IMR-90 (cell line): ENCODE measurements around the gene SDS.

ENCODE experiments used
- BHLHE40 ChIP-seq: fragments of 150-350 bp; IDR thresholded peaks from 2 replicates; pipeline ENCODE4 v1.6.1; 2016; ENCODE audit warnings: mild to moderate bottlenecking, low read depth, low read length
- CEBPB ChIP-seq: IDR thresholded peaks from 2 replicates; pipeline ENCODE4 v1.6.1; 2012; ENCODE audit warnings: low read depth, low read length, improper control_type of control experiment
- FOS ChIP-seq: fragments of 150-350 bp; IDR thresholded peaks from 2 replicates; pipeline ENCODE4 v1.6.1; 2016; ENCODE audit warnings: low read depth, low read length
- MAFK ChIP-seq: IDR thresholded peaks from 2 replicates; pipeline ENCODE4 v1.6.1; 2012; ENCODE audit warnings: low read depth, low read length, improper control_type of control experiment
- NFE2L2 ChIP-seq: fragments of 150-350 bp; IDR thresholded peaks from 2 replicates; pipeline ENCODE4 v1.6.1; 2016; ENCODE audit warnings: low read depth, mild to moderate bottlenecking, low read length
- POLR2A ChIP-seq: IDR thresholded peaks from 2 replicates; pipeline ENCODE4 v1.6.1; 2012; ENCODE audit warnings: mild to moderate bottlenecking, low read depth, low read length
- RAD21 ChIP-seq: IDR thresholded peaks from 2 replicates; pipeline ENCODE4 v1.6.1; 2012; ENCODE audit warnings: low read length, improper control_type of control experiment
- RCOR1 ChIP-seq: IDR thresholded peaks from 2 replicates; pipeline ENCODE4 v1.6.1; 2012; ENCODE audit warnings: mild to moderate bottlenecking, low read length, improper control_type of control experiment; ENCODE audit not compliant: insufficient replicate concordance
- SMC3 ChIP-seq: fragments of 150-350 bp; IDR thresholded peaks from 2 replicates; pipeline ENCODE4 v1.6.1; 2016; ENCODE audit warnings: low read depth, mild to moderate bottlenecking, antibody characterized with exemption, low read length, moderate library complexity
- TF ChIP-seq, protein P1 (sequence below): conservative IDR thresholded peaks from 2 replicates; pipeline ENCODE4 v1.5.1; 2012; ENCODE audit warnings: mild to moderate bottlenecking, low read depth, low read length, improper control_type of control experiment
- TF ChIP-seq, protein P2 (sequence below): fragments of 150-350 bp; IDR thresholded peaks from 2 replicates; pipeline ENCODE4 v1.6.1; 2017; ENCODE audit warnings: mild to moderate bottlenecking, antibody characterized with exemption, low read length, low read depth
- TF ChIP-seq, protein P3 (sequence below): fragments of 150-350 bp; IDR thresholded peaks from 2 replicates; pipeline ENCODE4 v1.6.1; 2016; ENCODE audit warnings: low read depth, mild to moderate bottlenecking, low read length, moderate library complexity, borderline replicate concordance

DNA sequence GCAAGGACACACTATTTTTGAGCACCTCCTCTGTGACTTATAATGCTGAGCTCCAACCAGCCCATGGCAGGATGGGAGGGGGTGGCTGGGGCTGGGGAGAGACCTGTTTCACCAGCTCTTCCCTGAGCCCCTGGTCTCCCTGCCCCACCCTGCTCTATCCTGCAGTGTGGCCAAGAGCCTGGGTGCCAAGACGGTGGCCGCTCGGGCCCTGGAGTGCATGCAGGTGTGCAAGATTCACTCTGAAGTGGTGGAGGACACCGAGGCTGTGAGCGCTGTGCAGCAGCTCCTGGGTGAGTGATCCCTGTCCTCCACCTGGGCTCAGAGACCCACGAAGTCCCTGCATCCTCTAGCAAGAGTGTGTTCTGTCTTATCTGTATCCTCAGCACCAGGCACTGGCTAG lies 32.9 kb upstream of the SDS start:
- no peak for TF ChIP-seq BHLHE40
- TF ChIP-seq RAD21, result no peak
- TF ChIP-seq, protein P1, sequence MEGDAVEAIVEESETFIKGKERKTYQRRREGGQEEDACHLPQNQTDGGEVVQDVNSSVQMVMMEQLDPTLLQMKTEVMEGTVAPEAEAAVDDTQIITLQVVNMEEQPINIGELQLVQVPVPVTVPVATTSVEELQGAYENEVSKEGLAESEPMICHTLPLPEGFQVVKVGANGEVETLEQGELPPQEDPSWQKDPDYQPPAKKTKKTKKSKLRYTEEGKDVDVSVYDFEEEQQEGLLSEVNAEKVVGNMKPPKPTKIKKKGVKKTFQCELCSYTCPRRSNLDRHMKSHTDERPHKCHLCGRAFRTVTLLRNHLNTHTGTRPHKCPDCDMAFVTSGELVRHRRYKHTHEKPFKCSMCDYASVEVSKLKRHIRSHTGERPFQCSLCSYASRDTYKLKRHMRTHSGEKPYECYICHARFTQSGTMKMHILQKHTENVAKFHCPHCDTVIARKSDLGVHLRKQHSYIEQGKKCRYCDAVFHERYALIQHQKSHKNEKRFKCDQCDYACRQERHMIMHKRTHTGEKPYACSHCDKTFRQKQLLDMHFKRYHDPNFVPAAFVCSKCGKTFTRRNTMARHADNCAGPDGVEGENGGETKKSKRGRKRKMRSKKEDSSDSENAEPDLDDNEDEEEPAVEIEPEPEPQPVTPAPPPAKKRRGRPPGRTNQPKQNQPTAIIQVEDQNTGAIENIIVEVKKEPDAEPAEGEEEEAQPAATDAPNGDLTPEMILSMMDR, result no peak
- TF ChIP-seq POLR2A, result no peak
- TF ChIP-seq SMC3, result no peak
- no peak for TF ChIP-seq CEBPB
- TF ChIP-seq FOS, result no peak
- TF ChIP-seq, protein P2, sequence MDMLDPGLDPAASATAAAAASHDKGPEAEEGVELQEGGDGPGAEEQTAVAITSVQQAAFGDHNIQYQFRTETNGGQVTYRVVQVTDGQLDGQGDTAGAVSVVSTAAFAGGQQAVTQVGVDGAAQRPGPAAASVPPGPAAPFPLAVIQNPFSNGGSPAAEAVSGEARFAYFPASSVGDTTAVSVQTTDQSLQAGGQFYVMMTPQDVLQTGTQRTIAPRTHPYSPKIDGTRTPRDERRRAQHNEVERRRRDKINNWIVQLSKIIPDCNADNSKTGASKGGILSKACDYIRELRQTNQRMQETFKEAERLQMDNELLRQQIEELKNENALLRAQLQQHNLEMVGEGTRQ, result no peak
- TF ChIP-seq, protein P3, sequence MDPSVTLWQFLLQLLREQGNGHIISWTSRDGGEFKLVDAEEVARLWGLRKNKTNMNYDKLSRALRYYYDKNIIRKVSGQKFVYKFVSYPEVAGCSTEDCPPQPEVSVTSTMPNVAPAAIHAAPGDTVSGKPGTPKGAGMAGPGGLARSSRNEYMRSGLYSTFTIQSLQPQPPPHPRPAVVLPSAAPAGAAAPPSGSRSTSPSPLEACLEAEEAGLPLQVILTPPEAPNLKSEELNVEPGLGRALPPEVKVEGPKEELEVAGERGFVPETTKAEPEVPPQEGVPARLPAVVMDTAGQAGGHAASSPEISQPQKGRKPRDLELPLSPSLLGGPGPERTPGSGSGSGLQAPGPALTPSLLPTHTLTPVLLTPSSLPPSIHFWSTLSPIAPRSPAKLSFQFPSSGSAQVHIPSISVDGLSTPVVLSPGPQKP, result no peak
- no peak for TF ChIP-seq RCOR1
- TF ChIP-seq MAFK, result no peak
- TF ChIP-seq NFE2L2, result no peak
